CMK (cell line): ENCODE measurements around the gene OR5D14.

Source experiments
- DNase-seq: peaks from one replicate; pipeline ENCODE4 v3.0.0-alpha.2; 2010; ENCODE audit warnings: low read depth

The OR5D14 gene

GRCh38 chr11:55795256-55795655 lies at the start of gene OR5D14:
Gene OR5D14 (plus strand): TSS chr11:55795556. CDS start chr11:55795556, 0 bp downstream.
- no peak for DNase-seq

DNA sequence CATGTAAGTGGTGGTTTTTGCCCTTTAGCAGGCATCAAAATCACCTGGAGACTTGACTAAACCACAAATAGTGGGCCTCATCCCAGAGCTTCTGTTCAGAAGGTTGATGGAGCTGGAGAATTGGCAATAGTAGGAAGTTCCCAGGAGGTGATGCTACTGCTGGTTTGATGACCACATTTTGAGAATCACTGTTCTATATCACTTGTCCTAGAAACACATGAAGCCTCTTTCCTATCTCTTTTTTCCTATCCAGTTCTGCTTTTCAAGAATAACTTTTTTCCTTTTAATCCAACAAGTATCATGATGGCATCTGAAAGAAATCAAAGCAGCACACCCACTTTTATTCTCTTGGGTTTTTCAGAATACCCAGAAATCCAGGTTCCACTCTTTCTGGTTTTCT lies 22.2 kb upstream of the OR5D14 start, which contains the start of gene OR5D13:
OR5D13 (plus strand) TSS at position 301 of the 400 bp plus-strand sequence; CDS start at position 301, 0 bp downstream.
- DNase-seq: no peak

GRCh38 chr11:55791606-55792005 lies 3.8 kb upstream of the OR5D14 start:
- no peak for DNase-seq

- no peak for DNase-seq
These were observed 2.0 kb upstream of the OR5D14 start for GRCh38 chr11:55793321-55793720.

GRCh38 chr11:55806248-55806647 lies 10.9 kb downstream of the OR5D14 start:
- no peak for DNase-seq

- DNase-seq: no peak
These were observed 15.7 kb downstream of the OR5D14 start, which contains the start of gene OR5L1 for GRCh38 chr11:55811067-55811466. Gene OR5L1 (plus strand): TSS chr11:55811367. CDS start chr11:55811467, 100 bp downstream.

DNA sequence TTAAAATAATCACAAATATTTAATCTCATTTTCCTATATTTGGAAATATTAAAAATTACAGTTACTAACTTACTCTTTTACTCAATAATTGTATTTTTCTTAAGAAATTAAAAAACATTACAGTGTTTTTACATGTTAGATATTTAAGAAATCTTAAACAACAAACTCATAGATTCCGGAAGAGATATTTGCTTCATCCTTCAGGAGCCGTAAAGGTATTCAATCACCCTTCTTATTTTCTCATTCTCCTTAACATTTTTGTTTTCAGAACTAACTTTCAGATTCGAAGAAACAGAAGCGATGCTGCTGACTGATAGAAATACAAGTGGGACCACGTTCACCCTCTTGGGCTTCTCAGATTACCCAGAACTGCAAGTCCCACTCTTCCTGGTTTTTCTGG lies 24.0 kb downstream of the OR5D14 start, which contains the start of gene OR5D18:
OR5D18 (plus strand) TSS at position 301 of the 400 bp plus-strand sequence; CDS start at position 301, 0 bp downstream.
- DNase-seq: no peak

DNA sequence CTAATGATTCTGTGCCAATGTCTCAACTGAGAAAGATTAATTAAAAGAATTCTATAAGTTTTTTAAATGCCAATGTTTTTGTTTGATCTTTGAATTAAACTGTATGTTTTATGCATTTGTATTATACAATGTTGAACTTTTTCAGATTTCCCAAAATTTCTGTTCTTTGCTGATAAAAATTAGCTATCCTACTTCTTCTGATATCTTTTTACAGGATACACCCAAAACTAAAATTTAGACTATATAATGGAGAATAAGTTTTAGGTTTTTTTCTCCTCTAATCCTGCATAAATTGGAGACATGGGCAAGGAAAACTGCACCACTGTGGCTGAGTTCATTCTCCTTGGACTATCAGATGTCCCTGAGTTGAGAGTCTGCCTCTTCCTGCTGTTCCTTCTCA lies 31.6 kb downstream of the OR5D14 start, which contains the start of gene OR5L2:
OR5L2 (plus strand) TSS at position 301 of the 400 bp plus-strand sequence; CDS start at position 301, 0 bp downstream.
- no peak for DNase-seq

DNA sequence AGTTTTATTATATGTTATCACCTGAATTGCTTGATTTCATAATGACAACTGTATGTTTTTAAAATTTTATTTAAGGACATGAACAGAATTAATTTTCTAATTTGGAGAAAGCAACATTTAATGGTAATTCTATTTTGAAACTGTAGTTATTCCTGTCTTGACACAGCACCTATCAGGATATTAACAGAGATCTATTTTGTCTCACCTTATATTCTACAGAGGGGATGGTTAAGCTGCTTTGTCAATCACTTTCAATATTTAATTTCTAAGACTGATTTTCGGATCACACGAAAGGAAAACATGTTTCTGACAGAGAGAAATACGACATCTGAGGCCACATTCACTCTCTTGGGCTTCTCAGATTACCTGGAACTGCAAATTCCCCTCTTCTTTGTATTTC lies 43.1 kb downstream of the OR5D14 start, which contains the start of gene OR5D16:
OR5D16 (plus strand) TSS at position 301 of the 400 bp plus-strand sequence; CDS start at position 301, 0 bp downstream.
- no peak for DNase-seq
